Measurements from ENCODE around the gene CCDC91. TPM values are rescaled to one million over a fixed set of nuclear protein-coding genes. Genes with fewer than 3 reads are reported as not detected.

The CCDC91 gene
- total RNA-seq, 6 donors from 2014 or later: 27.7 to 77.5 (median 30.2) TPM

DNA sequence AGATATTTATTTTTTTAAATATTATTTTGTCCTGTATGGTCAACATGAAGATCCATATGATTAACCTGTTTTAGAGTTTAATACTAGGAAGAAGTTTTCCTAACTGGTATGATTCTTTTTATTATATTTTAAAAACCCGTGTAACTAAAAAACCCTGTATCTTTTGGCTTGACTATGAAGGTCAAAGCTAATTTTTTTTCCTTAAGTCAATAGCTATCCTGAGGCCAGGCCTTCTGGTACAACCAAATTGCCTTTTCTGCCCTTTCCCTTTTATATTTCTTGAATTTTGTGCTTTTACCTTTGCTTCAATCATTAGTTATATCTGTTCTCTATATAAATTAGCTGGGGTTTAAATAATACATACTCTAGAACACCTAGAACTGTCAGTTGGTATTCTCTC is 30.6 kb upstream of the CCDC91 start:
- no peak for DNase-seq
- no peaks in the 10 kb centered on the region for H3K27me3 ChIP-seq
- TF ChIP-seq, protein P1, sequence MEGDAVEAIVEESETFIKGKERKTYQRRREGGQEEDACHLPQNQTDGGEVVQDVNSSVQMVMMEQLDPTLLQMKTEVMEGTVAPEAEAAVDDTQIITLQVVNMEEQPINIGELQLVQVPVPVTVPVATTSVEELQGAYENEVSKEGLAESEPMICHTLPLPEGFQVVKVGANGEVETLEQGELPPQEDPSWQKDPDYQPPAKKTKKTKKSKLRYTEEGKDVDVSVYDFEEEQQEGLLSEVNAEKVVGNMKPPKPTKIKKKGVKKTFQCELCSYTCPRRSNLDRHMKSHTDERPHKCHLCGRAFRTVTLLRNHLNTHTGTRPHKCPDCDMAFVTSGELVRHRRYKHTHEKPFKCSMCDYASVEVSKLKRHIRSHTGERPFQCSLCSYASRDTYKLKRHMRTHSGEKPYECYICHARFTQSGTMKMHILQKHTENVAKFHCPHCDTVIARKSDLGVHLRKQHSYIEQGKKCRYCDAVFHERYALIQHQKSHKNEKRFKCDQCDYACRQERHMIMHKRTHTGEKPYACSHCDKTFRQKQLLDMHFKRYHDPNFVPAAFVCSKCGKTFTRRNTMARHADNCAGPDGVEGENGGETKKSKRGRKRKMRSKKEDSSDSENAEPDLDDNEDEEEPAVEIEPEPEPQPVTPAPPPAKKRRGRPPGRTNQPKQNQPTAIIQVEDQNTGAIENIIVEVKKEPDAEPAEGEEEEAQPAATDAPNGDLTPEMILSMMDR (IDR thresholded peaks at IDR 0.05): no peak
- TF ChIP-seq EP300 (IDR thresholded peaks at IDR 0.05) (no peak), POLR2A (IDR thresholded peaks at IDR 0.05) (no peak), POLR2AphosphoS5 (IDR thresholded peaks at IDR 0.05) (no peak)
- 92 to 93% methylated on average over 1 of the region's 1 CpG for WGBS, 2 donors
- H3K9me3 ChIP-seq: no peaks in the 10 kb centered on the region
- H3K36me3 ChIP-seq: no peaks in the 10 kb centered on the region
- H3K4me3 ChIP-seq: no peak overlapping the region
- ATAC-seq (ENCODE audit: low FRiP score in 2 of 2): no peak
- no peaks in the 10 kb centered on the region for H3K4me1 ChIP-seq
- no peak overlapping the region for H3K27ac ChIP-seq

DNA sequence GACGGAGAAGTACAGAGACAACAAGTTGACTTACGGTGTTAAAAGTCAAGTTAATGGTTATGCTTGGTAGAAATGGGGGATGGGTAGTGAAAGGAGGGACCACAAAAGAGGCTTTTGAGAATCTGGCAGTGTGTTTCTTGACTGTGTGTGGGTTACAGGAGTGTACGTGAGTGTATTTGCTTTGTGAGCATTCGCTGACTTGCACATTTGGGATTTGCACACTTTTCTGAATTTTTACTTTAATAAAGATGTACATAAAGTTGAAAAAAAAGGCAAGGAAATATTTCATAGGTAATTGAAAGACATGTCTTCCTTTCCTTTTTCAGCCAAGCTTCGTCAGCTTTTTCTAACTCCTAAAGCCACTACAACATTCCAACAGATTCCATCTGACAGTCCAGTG is 28.6 kb upstream of the CCDC91 start:
- H3K36me3 ChIP-seq: no peaks in the 10 kb centered on the region
- H3K27me3 ChIP-seq: no peaks in the 10 kb centered on the region
- DNase-seq (no peak), ATAC-seq (ENCODE audit: low FRiP score in 2 of 2) (no peak)
- no peak overlapping the region for H3K27ac ChIP-seq
- no peaks in the 10 kb centered on the region for H3K9me3 ChIP-seq
- no peaks in the 10 kb centered on the region for H3K4me1 ChIP-seq
- 90 to 93% methylated on average over 5 of the region's 5 CpGs for WGBS, 2 donors
- TF ChIP-seq, protein P1 (IDR thresholded peaks at IDR 0.05): no peak
- TF ChIP-seq POLR2AphosphoS5 (IDR thresholded peaks at IDR 0.05) (no peak), POLR2A (IDR thresholded peaks at IDR 0.05) (no peak), EP300 (IDR thresholded peaks at IDR 0.05) (no peak)
- no peak overlapping the region for H3K4me3 ChIP-seq

DNA sequence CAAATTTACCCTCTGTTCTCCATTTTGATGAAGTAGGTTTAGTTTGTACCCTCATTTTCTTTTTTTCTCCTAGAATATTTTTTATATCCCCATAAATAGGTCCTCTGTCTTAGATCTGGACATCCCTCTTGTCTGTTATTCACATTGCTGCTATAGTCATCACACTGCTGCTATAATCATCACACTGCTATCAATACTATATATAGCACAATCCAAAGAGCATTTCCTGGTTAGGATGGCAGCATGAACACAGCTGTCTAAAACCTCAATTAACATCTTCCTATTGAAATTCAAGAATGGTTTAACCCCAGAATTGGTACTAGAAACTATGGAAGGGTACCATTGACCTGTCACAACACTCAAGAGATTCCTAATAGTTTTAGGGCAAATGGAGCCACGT is 27.6 kb upstream of the CCDC91 start:
- Histone ChIP-seq H3K36me3 (no peaks in the 10 kb centered on the region), H3K4me3 (no peak overlapping the region), H3K27me3 (no peaks in the 10 kb centered on the region), H3K4me1 (no peaks in the 10 kb centered on the region), H3K9me3 (no peaks in the 10 kb centered on the region), H3K27ac (no peak overlapping the region)
- ATAC-seq (ENCODE audit: low FRiP score in 2 of 2) (no peak), DNase-seq (no peak)
- 79 to 88% methylated on average over 1 of the region's 1 CpG for WGBS, 2 donors
- no peak for TF ChIP-seq POLR2AphosphoS5 (IDR thresholded peaks at IDR 0.05)
- TF ChIP-seq, protein P1 (IDR thresholded peaks at IDR 0.05): no peak
- TF ChIP-seq EP300 (IDR thresholded peaks at IDR 0.05): no peak
- TF ChIP-seq POLR2A (IDR thresholded peaks at IDR 0.05): no peak

DNA sequence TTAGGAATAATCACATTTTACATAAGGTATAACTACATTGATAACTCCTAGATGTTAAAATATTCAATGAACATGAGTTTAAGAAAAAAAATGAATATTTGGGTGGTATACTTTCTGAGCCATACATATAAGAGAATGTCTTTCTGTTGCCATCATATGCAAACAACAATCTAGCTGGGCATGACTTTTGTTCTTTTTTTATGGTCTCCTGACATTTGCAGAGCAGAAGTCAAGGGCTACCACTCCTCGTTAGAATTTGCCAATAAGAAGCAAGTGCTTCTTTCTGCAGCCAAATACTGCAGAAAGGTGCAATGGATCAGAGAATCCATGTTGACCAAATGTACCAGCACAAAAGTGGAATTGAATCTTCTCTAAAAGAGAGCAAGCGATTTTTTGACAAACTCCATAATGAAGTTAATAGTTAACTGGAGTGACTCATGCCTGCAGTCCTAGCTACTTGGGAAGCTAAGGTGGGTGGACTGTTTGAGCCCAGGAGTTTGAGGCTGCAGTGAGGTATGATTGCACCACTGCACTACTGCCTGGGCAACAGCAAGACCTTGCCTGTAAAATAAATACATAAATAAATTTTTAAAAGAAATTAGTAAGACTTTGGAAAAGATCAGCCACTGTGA is 25.5 kb upstream of the CCDC91 start:
- no peaks in the 10 kb centered on the region for H3K4me1 ChIP-seq
- no peaks in the 10 kb centered on the region for H3K9me3 ChIP-seq
- no peaks in the 10 kb centered on the region for H3K36me3 ChIP-seq
- no peaks in the 10 kb centered on the region for H3K27me3 ChIP-seq
- no peak overlapping the region for H3K27ac ChIP-seq
- 66 to 78% methylated on average over 2 of the region's 2 CpGs for WGBS, 2 donors
- TF ChIP-seq EP300 (IDR thresholded peaks at IDR 0.05) (no peak), POLR2AphosphoS5 (IDR thresholded peaks at IDR 0.05) (no peak), POLR2A (IDR thresholded peaks at IDR 0.05) (no peak)
- TF ChIP-seq, protein P1 (IDR thresholded peaks at IDR 0.05): no peak
- H3K4me3 ChIP-seq: no peak overlapping the region
- ATAC-seq (ENCODE audit: low FRiP score in 2 of 2) (no peak), DNase-seq (no peak)

DNA sequence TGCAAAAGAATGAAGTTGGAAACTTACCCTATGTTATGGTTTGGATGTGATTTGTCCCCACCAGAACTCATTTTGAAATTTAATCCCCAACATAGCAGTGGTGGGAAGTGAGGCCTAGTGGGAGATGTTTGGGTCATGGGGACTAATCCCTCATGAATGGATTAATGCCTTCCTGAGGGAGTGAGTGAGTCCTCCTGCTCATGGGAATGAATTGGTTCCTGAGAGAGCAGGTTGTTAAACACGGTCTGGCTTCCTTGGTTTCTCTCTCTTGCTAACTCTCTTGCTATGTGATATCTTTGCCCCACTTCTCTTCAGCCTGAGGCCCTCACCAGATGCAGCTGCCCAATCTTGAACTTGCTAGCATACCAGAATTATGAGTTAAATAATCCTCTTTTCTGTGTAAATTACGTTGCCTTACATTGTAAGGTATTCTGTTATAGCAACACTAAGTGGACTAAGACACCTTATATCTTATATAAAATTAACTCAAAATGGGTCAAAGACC is 22.2 kb upstream of the CCDC91 start:
- Histone ChIP-seq H3K27ac (no peak overlapping the region), H3K4me3 (no peak overlapping the region), H3K36me3 (no peaks in the 10 kb centered on the region), H3K9me3 (no peaks in the 10 kb centered on the region), H3K27me3 (no peaks in the 10 kb centered on the region), H3K4me1 (no peaks in the 10 kb centered on the region)
- TF ChIP-seq POLR2A (IDR thresholded peaks at IDR 0.05) (no peak), POLR2AphosphoS5 (IDR thresholded peaks at IDR 0.05) (no peak), EP300 (IDR thresholded peaks at IDR 0.05) (no peak)
- TF ChIP-seq, protein P1 (IDR thresholded peaks at IDR 0.05): no peak
- ATAC-seq (ENCODE audit: low FRiP score in 2 of 2) (no peak), DNase-seq (no peak)
- 87 to 93% methylated on average over 2 of the region's 2 CpGs for WGBS, 2 donors
